ENCODE results near the gene MAP4K3. TPM values are rescaled to one million over a fixed set of nuclear protein-coding genes. Genes with fewer than 3 reads are reported as not detected.
"Not testable (repeated sequence)": the region's sequence is repeated elsewhere in the genome, so short reads cannot be mapped to it uniquely, and the experiment has no call there.

Gene MAP4K3
- total RNA-seq, 1 experiment from 2014 or later, result 35.5 TPM

- H3K4me1 ChIP-seq (ENCODE audit: insufficient read depth, low read length, poor library complexity, severe bottlenecking), result peaks cover 3% of the 10 kb centered on the region
- peaks cover 6% of the 10 kb centered on the region for H3K9me3 ChIP-seq (ENCODE audit: low read depth, low read length, poor library complexity, severe bottlenecking)
- DNase-seq (ENCODE audit: low spot score), result no peak
- H3K27ac ChIP-seq (ENCODE audit: low read depth, low read length, poor library complexity, severe bottlenecking), result no peak overlapping the region
- ChIA-PET POLR2A (ENCODE audit: low non-redundant PET) (no interaction called here), CTCF (no interaction called here)
- no peak overlapping the region for H3K4me3 ChIP-seq (ENCODE audit: low read depth, low read length, poor library complexity, severe bottlenecking)
- TF ChIP-seq CTCF (conservative IDR thresholded peaks at IDR 0.05; ENCODE audit: low read depth, low read length) (no peak), EZH2 (IDR thresholded peaks at IDR 0.05; ENCODE audit: borderline replicate concordance, low read depth, low read length, poor library complexity, severe bottlenecking) (no peak)
- H3K27me3 ChIP-seq (replicated peaks; ENCODE audit: insufficient read depth, low read depth, low read length, poor library complexity), result no peaks in the 10 kb centered on the region
- no TSS peak for BruUV-seq (replicated peaks)
- H3K36me3 ChIP-seq (ENCODE audit: insufficient read depth, low read length, poor library complexity, severe bottlenecking), result no peaks in the 10 kb centered on the region
- intact Hi-C loops (cut with micrococcal nuclease; ENCODE audit: unreplicated experiment), result no loop called here
These were observed 190.6 kb downstream of the MAP4K3 start for GRCh38 chr2:39246382-39246980.

GRCh38 chr2:39244963-39245625, 192.0 kb downstream of the MAP4K3 start:
- POLR2A ChIA-PET (ENCODE audit: low non-redundant PET); CTCF ChIA-PET; intact Hi-C loops (cut with micrococcal nuclease; ENCODE audit: unreplicated experiment); H3K4me3 ChIP-seq (ENCODE audit: low read depth, low read length, poor library complexity, severe bottlenecking); H3K27ac ChIP-seq (ENCODE audit: low read depth, low read length, poor library complexity, severe bottlenecking); BruUV-seq (replicated peaks); H3K9me3 ChIP-seq (ENCODE audit: low read depth, low read length, poor library complexity, severe bottlenecking); H3K4me1 ChIP-seq (ENCODE audit: insufficient read depth, low read length, poor library complexity, severe bottlenecking); H3K27me3 ChIP-seq (replicated peaks; ENCODE audit: insufficient read depth, low read depth, low read length, poor library complexity); DNase-seq (ENCODE audit: low spot score); H3K36me3 ChIP-seq (ENCODE audit: insufficient read depth, low read length, poor library complexity, severe bottlenecking): not testable (repeated sequence)

- H3K27me3 ChIP-seq (replicated peaks; ENCODE audit: insufficient read depth, low read depth, low read length, poor library complexity); H3K27ac ChIP-seq (ENCODE audit: low read depth, low read length, poor library complexity, severe bottlenecking); CTCF ChIA-PET; H3K9me3 ChIP-seq (ENCODE audit: low read depth, low read length, poor library complexity, severe bottlenecking); BruUV-seq (replicated peaks); H3K4me1 ChIP-seq (ENCODE audit: insufficient read depth, low read length, poor library complexity, severe bottlenecking); POLR2A ChIA-PET (ENCODE audit: low non-redundant PET); DNase-seq (ENCODE audit: low spot score); H3K36me3 ChIP-seq (ENCODE audit: insufficient read depth, low read length, poor library complexity, severe bottlenecking); intact Hi-C loops (cut with micrococcal nuclease; ENCODE audit: unreplicated experiment); H3K4me3 ChIP-seq (ENCODE audit: low read depth, low read length, poor library complexity, severe bottlenecking): not testable (repeated sequence)
These were observed 192.7 kb downstream of the MAP4K3 start for GRCh38 chr2:39244241-39244862.

GRCh38 chr2:39243469-39244123, 193.5 kb downstream of the MAP4K3 start, which contains the start of gene CDKL4:
Gene CDKL4 (minus strand): TSS chr2:39243970.
- POLR2A ChIA-PET (ENCODE audit: low non-redundant PET), result no interaction called here
- CTCF ChIA-PET, result no interaction called here
- no peak within 1 kb of the TSS for H3K27ac ChIP-seq (ENCODE audit: low read depth, low read length, poor library complexity, severe bottlenecking)
- no peaks in the 10 kb centered on the region for H3K27me3 ChIP-seq (replicated peaks; ENCODE audit: insufficient read depth, low read depth, low read length, poor library complexity)
- H3K9me3 ChIP-seq (ENCODE audit: low read depth, low read length, poor library complexity, severe bottlenecking), result no peaks in the 10 kb centered on the region
- DNase-seq (ENCODE audit: low spot score), result no peak
- no peaks in the 10 kb centered on the region for H3K36me3 ChIP-seq (ENCODE audit: insufficient read depth, low read length, poor library complexity, severe bottlenecking)
- TF ChIP-seq EZH2 (IDR thresholded peaks at IDR 0.05; ENCODE audit: borderline replicate concordance, low read depth, low read length, poor library complexity, severe bottlenecking), result no peak
- TF ChIP-seq CTCF (conservative IDR thresholded peaks at IDR 0.05; ENCODE audit: low read depth, low read length), result no peak
- intact Hi-C loops (cut with micrococcal nuclease; ENCODE audit: unreplicated experiment), result no loop called here
- H3K4me3 ChIP-seq (ENCODE audit: low read depth, low read length, poor library complexity, severe bottlenecking), result no peak within 1 kb of the TSS
- peaks cover under 1% of the 10 kb centered on the region for H3K4me1 ChIP-seq (ENCODE audit: insufficient read depth, low read length, poor library complexity, severe bottlenecking)
- BruUV-seq (replicated peaks), result no TSS peak

Measured in A673 (cell line).